ENCODE results near the gene CAMK1D.

CAMK1D gene

GRCh38 chr10:12390733-12391132, 41.4 kb downstream of the CAMK1D start:
- no peak overlapping the region for H3K27ac ChIP-seq (ENCODE audit: low read depth, low read length, poor library complexity, severe bottlenecking)
- no peaks in the 10 kb centered on the region for H3K4me1 ChIP-seq (ENCODE audit: insufficient read depth, low read length, severe bottlenecking)
- H2AFZ ChIP-seq (ENCODE audit: low read length): no peak overlapping the region
- no peaks in the 10 kb centered on the region for H3K36me3 ChIP-seq (ENCODE audit: insufficient read depth, low read length)
- H3K4me3 ChIP-seq (ENCODE audit: low read depth, low read length, poor library complexity, severe bottlenecking): no peak overlapping the region
- H3K9me3 ChIP-seq (ENCODE audit: low read length): no peaks in the 10 kb centered on the region
- no peaks in the 10 kb centered on the region for H3K79me2 ChIP-seq (ENCODE audit: insufficient read depth, low read length)
- no peaks in the 10 kb centered on the region for H3F3A ChIP-seq (ENCODE audit: insufficient read depth, low read length)
- no peaks in the 10 kb centered on the region for H3K9me2 ChIP-seq (ENCODE audit: low read depth, low read length)
- no peak overlapping the region for H3K4me2 ChIP-seq (ENCODE audit: low read length)
- no peaks in the 10 kb centered on the region for H3K27me3 ChIP-seq (ENCODE audit: insufficient read depth, low read length)
- H3K9ac ChIP-seq (ENCODE audit: low read length): no peak overlapping the region
- H4K20me1 ChIP-seq (ENCODE audit: insufficient read depth, low read length): no peaks in the 10 kb centered on the region
- no peak for TF ChIP-seq EZH2 (IDR thresholded peaks at IDR 0.05; ENCODE audit: borderline replicate concordance, low read length)
- TF ChIP-seq CTCF (IDR thresholded peaks at IDR 0.05; ENCODE audit: low read length): no peak

- H3K9ac ChIP-seq (ENCODE audit: low read length): no peak overlapping the region
- H3K79me2 ChIP-seq (ENCODE audit: insufficient read depth, low read length): no peaks in the 10 kb centered on the region
- H3K4me2 ChIP-seq (ENCODE audit: low read length): no peak overlapping the region
- no peaks in the 10 kb centered on the region for H3K9me3 ChIP-seq (ENCODE audit: low read length)
- H4K20me1 ChIP-seq (ENCODE audit: insufficient read depth, low read length): no peaks in the 10 kb centered on the region
- TF ChIP-seq CTCF (IDR thresholded peaks at IDR 0.05; ENCODE audit: low read length) (no peak), EZH2 (IDR thresholded peaks at IDR 0.05; ENCODE audit: borderline replicate concordance, low read length) (no peak)
- no peaks in the 10 kb centered on the region for H3K27me3 ChIP-seq (ENCODE audit: insufficient read depth, low read length)
- no peak overlapping the region for H3K4me3 ChIP-seq (ENCODE audit: low read depth, low read length, poor library complexity, severe bottlenecking)
- H3K9me2 ChIP-seq (ENCODE audit: low read depth, low read length): no peaks in the 10 kb centered on the region
- no peaks in the 10 kb centered on the region for H3K4me1 ChIP-seq (ENCODE audit: insufficient read depth, low read length, severe bottlenecking)
- H2AFZ ChIP-seq (ENCODE audit: low read length): no peak overlapping the region
- no peaks in the 10 kb centered on the region for H3K36me3 ChIP-seq (ENCODE audit: insufficient read depth, low read length)
- no peak overlapping the region for H3K27ac ChIP-seq (ENCODE audit: low read depth, low read length, poor library complexity, severe bottlenecking)
- no peaks in the 10 kb centered on the region for H3F3A ChIP-seq (ENCODE audit: insufficient read depth, low read length)
Observed at GRCh38 chr10:12391206-12391605, 41.9 kb downstream of the CAMK1D start.

DNA sequence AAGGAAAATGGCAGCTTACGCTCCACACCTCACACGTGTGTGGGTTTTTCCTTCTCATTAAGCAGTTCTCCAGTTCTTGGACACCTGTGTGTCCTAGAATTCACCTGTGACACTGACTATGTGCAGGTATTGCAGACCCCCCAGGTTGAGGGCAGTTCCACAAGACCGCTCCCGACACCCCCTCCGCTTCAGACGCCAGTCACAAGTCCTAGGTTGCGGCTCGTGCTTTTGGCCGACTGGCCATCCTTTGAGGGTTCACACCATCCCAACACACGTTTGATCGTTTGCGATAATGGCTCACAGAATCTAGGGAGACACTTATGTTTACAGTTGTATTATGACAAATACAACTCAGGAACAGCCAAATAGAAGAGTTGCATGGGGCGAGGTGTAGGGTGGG, 44.5 kb downstream of the CAMK1D start:
- Histone ChIP-seq H3K27ac (ENCODE audit: low read depth, low read length, poor library complexity, severe bottlenecking) (no peak overlapping the region), H3K79me2 (ENCODE audit: insufficient read depth, low read length) (no peaks in the 10 kb centered on the region), H3K4me2 (ENCODE audit: low read length) (no peak overlapping the region), H3K9me2 (ENCODE audit: low read depth, low read length) (no peaks in the 10 kb centered on the region), H3K27me3 (ENCODE audit: insufficient read depth, low read length) (no peaks in the 10 kb centered on the region), H3K9ac (ENCODE audit: low read length) (no peak overlapping the region), H3K36me3 (ENCODE audit: insufficient read depth, low read length) (no peaks in the 10 kb centered on the region), H3K4me1 (ENCODE audit: insufficient read depth, low read length, severe bottlenecking) (no peaks in the 10 kb centered on the region), H3K9me3 (ENCODE audit: low read length) (no peaks in the 10 kb centered on the region), H2AFZ (ENCODE audit: low read length) (no peak overlapping the region), H3K4me3 (ENCODE audit: low read depth, low read length, poor library complexity, severe bottlenecking) (no peak overlapping the region), H3F3A (ENCODE audit: insufficient read depth, low read length) (no peaks in the 10 kb centered on the region), H4K20me1 (ENCODE audit: insufficient read depth, low read length) (no peaks in the 10 kb centered on the region)
- no peak for TF ChIP-seq CTCF (IDR thresholded peaks at IDR 0.05; ENCODE audit: low read length)
- no peak for TF ChIP-seq EZH2 (IDR thresholded peaks at IDR 0.05; ENCODE audit: borderline replicate concordance, low read length)
